GM12801 (cell line): ENCODE measurements around the gene CRIP2.
A peak's percentile ranks its signal among the peaks of the same experiment; 100 is the strongest.

ENCODE experiments used
- TF ChIP-seq, protein P1 (sequence below): IDR thresholded peaks from one replicate; pipeline ENCODE4 v1.5.1; 2011; ENCODE audit warnings: control low read depth; ENCODE audit not compliant: insufficient read length; ENCODE audit errors: extremely low read depth

Gene CRIP2

DNA sequence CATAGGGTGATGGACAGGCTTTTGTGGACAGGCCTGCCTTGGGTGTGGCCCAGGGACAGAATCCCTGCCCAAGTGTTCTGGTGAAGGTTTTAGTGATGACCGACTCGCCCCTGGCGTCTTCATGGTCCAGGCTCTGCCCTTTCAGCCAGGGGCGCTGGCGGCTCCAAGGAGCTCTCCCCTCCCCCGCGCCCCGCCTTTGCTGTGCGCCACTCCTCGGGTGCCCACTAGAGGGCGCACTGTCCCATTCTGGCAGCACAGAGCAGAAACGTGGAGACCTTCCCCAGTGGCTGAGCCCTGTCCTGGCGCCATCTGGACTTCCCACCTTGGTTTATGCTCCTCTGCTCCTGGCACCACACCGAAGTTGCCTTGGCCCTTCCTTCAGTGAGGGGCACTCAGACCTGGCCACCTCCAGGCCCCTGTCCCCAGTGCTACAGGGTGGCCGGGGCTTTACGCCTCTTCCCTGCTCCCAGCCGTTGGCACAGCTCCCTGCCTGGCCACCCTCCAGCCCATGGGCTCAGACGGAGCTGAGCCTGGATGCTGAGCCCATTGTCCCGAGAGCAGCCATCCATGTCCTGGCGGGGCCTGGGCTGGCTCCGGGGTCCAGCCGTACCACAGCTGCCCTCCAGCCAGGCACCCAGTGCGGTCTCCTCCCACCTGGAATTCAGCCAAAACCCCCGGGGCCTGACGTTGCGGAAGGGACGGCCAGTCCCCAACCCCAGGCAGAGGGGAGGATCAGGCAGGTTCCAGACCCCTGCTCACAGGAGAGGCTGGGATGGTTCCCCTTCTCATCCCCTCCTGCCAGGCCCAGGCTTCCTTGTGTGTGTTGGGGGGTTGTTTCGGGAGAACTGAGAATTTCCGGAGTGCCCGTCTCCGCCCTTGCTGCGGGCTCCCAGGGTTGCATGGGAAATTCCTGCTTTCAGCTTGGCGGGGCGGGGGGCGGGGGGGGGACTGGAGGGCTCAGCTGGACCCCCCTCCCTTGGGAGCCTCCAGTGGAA, 6.5 kb downstream of the CRIP2 start:
- TF ChIP-seq, protein P1, sequence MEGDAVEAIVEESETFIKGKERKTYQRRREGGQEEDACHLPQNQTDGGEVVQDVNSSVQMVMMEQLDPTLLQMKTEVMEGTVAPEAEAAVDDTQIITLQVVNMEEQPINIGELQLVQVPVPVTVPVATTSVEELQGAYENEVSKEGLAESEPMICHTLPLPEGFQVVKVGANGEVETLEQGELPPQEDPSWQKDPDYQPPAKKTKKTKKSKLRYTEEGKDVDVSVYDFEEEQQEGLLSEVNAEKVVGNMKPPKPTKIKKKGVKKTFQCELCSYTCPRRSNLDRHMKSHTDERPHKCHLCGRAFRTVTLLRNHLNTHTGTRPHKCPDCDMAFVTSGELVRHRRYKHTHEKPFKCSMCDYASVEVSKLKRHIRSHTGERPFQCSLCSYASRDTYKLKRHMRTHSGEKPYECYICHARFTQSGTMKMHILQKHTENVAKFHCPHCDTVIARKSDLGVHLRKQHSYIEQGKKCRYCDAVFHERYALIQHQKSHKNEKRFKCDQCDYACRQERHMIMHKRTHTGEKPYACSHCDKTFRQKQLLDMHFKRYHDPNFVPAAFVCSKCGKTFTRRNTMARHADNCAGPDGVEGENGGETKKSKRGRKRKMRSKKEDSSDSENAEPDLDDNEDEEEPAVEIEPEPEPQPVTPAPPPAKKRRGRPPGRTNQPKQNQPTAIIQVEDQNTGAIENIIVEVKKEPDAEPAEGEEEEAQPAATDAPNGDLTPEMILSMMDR = peak; percentile 48

DNA sequence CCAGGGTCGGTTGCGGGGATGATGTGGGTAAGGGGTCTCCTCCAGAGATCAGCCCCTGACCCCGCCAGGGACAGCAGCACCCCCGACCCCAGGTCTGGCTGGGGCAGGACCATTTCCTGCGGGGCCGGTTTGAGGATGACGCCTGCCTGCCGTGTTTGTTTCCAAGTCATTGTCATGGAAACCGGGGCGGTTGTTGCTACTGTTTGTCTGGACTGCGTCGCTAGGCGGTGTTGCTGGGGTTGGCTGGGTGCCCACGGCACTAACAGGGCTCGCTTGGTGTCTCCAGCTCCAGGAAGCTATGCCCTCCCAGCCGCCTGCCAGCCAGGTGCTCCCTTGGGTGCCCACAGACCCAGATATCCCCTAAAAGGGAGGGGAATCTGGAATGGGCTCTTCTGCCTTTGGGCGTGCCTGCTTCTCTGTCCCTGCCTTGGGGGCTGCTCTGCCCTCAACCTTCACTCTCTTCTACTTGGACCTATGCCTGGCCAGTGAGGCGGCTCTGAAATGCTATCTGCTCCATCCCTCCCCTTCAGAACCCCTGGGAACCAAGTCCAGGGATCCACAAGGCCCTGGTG, 7.4 kb downstream of the CRIP2 start:
- TF ChIP-seq, protein P1 = no peak

DNA sequence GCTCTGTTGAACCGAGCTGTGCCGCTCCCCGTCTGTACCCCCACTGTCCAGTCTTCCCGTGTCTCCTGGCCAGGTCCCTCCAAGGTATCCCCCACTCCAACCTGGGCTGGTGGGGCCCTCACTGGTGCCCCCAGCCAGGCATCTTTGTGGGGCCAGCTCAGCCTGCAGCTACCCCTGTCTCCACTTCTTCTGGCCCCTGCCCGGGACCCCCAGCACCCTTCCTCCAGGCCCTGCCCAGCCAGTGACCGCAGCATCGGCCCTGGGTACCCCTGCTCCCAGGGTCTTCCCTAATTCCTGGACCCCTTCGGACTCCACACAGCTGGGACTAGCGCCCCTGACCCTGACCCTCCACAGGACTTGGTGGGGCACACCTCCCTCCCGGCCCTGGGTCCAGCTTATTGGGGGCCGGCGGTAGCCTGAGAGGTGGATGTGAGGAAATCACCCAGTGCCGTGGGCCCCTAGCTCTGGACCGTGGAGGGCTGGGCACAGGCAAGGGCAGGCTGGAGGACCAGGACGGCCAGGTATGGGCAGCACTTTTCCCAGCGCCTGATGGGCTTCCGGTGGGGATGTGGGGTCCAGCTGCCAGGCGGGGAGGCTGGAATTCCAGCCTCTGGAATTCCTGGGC, 8.0 kb downstream of the CRIP2 start:
- TF ChIP-seq, protein P1 = no peak

DNA sequence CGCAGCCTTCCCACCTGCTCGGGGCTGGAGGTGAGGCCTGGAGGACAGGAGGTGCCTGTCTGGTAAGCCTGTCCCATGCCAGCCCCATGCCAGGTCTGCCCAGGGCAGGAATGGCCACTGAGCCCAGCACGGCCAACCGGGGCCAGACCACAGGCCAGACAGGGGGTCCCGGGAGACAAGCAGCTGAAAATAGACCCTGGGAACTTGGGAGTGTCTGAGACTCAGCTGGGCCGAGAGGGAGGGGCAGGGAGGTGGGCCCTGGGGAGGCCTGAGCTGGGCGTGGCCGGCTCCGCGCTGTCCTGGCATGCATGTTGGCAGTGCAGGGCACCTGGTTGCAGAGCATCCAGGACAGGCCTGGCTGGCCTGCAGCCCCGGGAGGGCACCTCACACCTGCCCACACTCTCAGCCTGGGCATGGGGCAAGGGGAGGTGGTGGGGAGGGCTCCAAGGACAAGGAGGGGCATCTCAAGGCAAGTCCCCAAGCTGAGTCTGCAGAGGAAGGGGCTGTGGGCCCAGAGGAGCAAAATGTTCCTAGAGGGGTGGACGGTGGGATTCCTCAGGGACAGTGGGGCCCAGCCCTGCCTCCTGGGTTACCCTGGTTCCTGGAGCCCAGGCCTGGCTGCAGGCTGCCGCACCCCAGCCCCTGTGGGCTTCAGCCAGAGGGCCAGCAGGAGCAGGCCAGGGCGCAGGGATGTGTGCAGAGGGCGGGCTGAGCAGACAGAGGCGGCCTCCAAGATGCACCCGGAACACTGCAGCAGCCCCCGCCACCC, 8.9 kb downstream of the CRIP2 start:
- TF ChIP-seq, protein P1 = no peak

DNA sequence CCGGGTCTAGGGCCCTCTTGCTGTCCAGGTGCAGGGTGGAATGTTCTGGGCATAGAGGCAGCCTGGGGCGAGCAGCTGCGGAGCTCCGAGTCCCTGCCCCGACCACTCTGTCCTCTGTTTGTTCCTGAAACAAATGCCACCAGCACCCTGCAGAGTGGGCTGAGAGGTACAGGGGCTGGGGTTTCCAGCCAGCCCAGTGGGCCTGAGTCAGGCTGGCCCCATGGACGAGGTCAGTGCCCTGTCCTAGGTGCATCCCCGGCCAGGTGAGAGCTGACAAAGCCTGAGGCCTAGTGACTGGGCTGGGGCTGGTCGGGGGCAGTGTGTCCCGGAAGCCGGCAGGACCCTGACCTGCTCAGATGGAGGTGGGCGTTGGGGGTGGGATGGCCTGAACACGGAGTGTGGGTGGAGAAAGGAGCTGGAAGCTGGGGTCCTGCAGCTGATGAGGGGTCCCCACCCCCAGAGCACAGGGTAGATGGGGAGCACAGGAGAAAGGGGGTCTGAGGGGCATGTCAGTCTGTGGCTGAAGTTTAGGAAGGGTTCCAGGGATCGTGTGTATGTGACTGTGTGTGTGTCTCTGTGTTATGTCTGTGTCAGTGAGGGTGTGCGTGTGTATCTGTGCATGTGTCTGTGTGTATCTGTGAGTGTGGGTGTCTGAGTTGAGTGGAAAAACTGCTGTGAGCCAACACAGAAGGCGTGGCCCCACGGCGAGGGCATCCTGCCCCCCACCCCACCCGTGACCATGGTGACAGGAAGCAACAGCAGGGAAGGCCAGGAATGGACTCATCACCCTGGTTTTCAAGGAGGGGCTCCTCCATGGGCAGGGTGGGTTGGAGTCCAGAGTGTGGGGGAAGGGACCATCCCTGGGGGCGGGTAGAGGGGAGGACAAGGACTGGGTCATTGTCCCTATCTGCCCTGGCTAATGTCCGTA, 9.7 kb downstream of the CRIP2 start:
- TF ChIP-seq, protein P1 = no peak

DNA sequence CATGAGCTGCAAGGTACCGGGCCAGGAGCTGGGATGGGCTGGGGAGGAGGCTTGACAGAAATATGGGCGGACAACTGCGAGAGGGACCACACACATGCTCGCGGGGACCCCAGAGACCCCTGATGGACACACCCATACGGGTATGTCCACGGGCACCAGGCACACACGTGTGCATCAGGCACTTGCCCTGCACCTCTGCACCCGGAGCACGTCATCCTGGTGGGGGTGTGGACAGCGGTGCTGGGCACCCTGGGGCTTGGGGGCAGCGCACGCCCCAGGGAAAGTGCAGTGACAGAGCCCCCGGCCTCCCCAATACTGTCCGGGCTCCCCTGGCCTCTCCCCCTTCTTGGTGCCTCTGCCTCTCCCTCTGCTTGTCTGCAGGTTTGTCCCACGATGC, 10.4 kb downstream of the CRIP2 start:
- TF ChIP-seq, protein P1 = no peak
